HG03097 (cell line): ENCODE data around the gene HOXC9.

Experiments
- ATAC-seq: cut with Tn5 transposase; IDR thresholded peaks from one replicate; pipeline ENCODE4 v1.9.1; 2021; ENCODE audit not compliant: unreplicated experiment, low FRiP score

HOXC9 gene

GRCh38 chr12:54024581-54025305, 24.8 kb downstream of the HOXC9 start:
- ATAC-seq = no peak

DNA sequence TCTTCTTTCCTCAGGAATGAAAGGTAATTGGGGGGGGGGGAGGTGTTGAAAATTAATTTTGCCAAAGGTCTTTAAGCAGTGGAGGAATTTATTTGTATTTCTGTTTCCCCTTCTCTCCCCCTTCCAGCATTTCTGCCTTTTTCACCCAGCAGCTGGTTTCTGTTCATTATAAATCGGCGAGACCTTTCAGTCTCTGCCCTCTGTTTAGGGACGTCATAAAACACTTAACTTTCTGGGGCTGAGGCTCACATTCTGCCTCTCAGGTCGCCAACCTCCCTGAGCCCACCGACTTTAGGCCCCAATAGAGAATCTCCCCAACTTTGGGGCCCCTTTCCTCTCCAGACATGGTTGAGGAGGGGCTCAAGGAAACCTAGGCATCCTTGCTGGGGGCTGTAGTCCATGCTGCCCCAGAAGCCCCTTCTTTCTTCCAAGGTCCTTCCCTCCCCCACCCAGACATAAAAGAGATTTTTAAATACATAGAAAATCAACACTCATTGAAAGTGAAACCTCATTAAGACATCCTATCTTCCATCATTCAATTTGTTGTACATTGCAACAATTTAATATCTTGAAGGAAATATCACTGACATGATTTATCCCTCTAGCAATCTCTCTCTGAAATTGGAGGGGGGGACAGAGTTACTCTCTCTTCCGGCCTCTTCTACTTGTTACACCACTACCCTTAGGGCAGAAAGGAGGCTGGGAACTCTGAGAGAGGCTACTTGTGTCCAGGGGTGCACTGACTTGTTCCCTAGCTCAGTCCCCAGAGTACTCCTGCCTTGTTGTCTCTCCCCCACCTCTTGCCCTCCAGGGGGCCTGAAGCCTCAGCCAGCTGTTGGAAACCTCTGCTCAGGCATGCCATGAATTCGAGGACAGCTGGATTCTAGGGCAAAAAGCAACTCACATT, 25.8 kb downstream of the HOXC9 start:
- ATAC-seq = no peak

GRCh38 chr12:54026640-54027441, 26.9 kb downstream of the HOXC9 start:
- no peak for ATAC-seq

DNA sequence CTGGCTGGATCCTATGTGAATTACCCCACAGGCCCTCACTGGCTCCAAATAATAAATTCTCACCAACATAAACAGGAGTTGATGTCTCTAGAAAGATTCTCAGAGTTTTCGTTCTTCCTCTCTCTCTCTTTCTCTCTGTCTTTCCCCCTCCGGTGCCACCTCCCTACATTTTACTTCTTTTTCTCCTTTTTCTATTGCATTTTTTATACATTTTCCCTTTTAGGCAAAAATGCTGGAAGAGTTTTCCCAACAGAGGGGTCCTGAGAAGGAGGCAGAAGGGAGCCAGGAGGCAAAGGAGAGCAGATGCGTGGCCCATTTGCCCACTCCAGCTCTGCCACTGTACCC, 27.5 kb downstream of the HOXC9 start:
- no peak for ATAC-seq

DNA sequence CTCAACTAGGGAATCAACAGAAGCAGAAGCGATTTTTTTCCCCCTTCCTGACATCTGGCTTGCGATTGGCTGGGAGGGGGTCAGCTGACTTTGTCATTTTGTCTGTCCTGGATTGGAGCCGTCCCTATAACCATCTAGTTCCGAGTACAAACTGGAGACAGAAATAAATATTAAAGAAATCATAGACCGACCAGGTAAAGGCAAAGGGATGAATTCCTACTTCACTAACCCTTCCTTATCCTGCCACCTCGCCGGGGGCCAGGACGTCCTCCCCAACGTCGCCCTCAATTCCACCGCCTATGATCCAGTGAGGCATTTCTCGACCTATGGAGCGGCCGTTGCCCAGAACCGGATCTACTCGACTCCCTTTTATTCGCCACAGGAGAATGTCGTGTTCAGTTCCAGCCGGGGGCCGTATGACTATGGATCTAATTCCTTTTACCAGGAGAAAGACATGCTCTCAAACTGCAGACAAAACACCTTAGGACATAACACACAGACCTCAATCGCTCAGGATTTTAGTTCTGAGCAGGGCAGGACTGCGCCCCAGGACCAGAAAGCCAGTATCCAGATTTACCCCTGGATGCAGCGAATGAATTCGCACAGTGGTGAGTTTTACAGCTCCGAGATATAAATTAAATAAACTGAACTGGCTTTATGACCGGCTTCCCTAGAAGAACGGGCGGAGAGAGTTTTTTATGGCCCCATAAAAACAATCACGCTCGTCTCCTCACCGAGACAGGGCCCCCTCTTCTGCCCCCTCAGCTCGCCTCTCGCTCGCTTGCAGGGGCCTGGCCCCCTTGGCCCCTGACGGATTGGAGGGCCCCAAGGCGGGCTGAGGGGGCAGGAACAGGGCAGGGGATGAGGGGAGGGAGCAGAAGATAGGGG, 28.6 kb downstream of the HOXC9 start, which contains the start of gene HOXC6:
Gene HOXC6, plus strand, starts transcription at position 127 of the 888 bp plus-strand sequence. Its CDS starts 82 bp downstream, at position 209.
- no peak for ATAC-seq

- no peak for ATAC-seq
Observed at GRCh38 chr12:54029529-54030441, 29.8 kb downstream of the HOXC9 start.

- ATAC-seq = no peak
Observed at GRCh38 chr12:54030442-54030801, 30.5 kb downstream of the HOXC9 start.

GRCh38 chr12:54030889-54031471, 31.0 kb downstream of the HOXC9 start:
- no peak for ATAC-seq

DNA sequence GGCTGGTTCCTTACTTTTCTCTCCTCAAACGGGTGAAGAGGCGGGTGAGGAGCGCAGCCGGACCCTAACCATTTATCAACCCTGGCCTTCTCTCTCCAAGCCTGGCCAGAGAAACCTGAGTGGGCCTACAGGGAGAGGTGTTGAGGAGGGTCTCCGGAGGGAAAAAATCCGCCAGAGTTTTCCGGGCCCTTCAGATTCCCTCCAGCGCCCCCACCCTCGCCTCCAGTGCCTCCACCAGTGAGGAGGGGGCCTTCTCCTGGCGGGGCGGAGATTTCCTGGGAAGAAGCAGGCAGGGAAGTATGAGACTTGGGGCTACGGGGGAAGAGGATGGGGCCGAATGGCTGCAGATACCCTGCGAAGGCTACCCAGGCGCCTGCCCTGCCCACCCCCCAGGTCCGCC, 31.5 kb downstream of the HOXC9 start:
- ATAC-seq = no peak

GRCh38 chr12:54032086-54032619, 32.2 kb downstream of the HOXC9 start:
- ATAC-seq = no peak

DNA sequence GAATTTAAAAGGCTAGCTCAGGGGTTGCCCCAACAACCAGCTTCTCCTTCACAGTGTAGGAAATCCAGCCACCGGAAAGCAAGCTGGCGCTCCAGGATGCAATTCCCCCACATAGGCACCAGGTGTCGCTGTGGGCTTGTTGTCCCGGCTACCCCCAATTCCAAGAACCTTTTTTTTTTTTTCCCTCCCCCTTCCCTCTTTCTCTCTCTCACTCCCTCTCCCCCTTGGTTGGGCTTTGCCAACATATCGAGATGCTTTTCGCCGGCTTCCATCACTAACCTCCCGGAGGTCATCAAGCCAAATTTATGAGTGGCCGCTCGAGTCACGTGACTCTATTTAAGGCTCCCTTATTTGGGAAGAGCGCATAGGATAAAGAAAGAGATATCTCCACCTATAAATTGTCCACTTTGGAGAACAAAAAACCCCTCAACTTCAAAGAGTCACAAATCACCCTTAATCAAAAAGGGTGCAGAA, 32.7 kb downstream of the HOXC9 start, which contains the start of gene HOXC5:
Gene HOXC5, plus strand, starts transcription at position 424 of the 474 bp plus-strand sequence. CDS start 73 bp downstream, outside the sequence.
- ATAC-seq = no peak

DNA sequence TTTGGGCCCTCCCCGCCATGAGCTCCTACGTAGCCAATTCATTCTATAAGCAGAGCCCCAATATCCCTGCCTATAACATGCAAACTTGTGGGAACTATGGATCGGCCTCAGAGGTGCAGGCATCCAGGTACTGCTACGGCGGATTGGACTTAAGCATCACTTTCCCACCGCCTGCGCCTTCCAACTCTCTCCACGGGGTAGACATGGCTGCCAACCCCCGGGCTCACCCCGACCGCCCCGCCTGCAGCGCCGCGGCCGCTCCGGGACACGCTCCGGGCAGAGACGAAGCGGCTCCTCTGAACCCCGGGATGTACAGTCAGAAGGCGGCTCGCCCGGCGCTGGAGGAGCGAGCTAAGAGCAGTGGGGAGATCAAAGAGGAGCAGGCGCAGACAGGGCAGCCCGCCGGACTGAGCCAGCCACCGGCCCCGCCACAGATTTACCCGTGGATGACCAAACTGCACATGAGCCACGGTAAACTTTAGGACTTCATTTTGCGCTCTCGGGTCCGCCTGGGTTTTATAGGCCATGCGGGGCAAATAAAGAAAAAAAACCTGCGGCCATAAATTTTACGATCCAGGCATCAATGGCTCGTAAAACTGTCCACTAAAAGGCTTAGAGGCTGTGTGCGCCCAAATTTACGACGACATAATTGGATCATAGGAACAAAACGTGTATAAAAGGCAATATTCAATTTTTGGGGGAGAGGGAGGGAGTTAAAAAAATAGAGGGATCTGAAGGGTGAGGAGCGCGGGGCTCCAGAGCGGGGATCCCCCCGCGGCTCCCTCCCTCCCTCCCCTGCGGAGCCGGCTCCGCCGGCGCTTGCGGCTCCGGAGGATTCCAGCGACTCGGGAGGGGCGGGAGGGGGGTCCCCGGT, 33.4 kb downstream of the HOXC9 start:
- no peak for ATAC-seq

DNA sequence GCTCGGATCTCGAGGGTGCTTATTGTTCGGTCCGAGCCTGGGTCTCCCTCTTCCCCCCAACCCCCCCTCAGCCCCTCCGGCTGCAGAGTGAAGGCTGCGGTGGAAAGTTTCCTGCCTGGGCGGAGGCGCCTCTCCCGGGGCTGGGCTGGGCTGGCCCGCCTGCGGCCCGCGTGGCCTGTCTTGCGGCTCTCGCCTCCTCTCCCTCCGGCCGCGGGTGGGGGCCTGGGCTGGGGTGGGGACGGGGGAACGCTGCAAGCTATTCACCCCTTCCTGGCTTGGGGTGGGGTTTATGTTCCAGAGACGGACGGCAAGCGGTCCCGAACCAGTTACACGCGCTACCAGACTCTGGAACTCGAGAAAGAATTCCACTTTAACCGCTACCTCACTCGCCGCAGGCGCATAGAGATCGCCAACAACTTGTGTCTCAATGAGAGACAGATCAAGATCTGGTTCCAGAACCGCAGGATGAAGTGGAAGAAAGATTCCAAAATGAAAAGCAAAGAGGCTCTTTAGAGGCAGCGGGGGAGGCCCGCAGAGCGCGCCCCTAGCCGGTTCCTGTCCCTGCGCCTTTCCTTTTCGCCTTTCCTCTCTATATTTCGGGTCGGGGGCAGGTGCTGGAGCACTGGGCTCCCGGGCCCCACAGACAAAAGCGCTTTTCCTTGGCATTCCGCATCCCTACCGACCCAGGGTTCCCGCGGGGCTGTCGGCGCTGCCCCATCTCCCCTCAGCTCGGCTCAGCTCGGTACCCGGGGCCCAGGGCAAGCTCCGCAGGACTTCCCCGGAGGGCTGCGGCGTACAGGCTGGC, 34.2 kb downstream of the HOXC9 start:
- ATAC-seq = no peak

- no peak for ATAC-seq
Observed at GRCh38 chr12:54034785-54035310, 34.9 kb downstream of the HOXC9 start.

DNA sequence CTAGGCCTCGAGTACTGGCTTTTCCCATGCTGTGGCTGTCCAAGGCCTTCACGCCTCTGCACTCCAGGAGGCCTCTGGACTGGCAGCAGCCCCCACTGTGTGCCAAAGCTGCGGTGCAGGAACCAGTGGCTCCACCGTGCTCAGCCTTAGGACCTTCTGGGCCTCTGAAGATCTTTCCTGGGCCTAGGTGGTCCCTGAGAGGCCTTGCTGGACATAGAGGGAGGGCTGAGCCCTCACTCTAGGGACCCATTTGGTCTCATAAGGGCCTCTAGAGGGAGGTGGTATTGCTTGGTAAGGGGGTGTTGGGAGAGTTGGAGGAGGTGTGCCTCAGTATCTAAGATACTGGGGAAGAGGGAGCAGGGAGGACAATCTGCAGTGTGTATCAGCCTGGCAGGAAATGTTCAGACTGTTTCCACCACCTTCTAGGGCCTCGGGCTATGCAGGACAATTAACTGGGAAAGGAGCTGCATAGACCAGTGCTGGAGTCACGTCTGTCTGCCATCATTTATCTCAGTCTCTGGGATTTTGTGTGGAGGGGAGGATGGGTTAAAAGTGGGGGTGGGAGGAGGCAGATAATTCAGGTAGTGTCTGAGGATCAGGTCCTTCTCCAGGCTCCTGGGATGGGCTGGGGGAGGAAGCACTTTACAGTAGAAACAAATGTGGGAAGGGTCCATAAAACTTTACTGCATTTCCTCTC, 35.8 kb downstream of the HOXC9 start:
- ATAC-seq = no peak
